Liver (tissue), 9 donors: ENCODE results near the gene IFIT1B. TPM values are rescaled to one million over a fixed set of nuclear protein-coding genes. Genes with fewer than 3 reads are reported as not detected.

Source experiments
- DNase-seq: peaks from one replicate; pipeline ENCODE4 v3.0.0-alpha.2; 2017; ENCODE audit warnings: low spot score
- H3K27ac ChIP-seq, 2 donors: one replicate each; pipeline ENCODE4 v1.7.0; 2013; ENCODE audit warnings: inconsistent platforms in 2 of 2, low read length in 2 of 2, control low read depth in 1 of 2, low read depth in 1 of 2, mild to moderate bottlenecking in 1 of 2
- H3K27me3 ChIP-seq, 4 donors: one replicate each; pipeline versions ENCODE4 v1.6.1 to v1.7.0; 2013; ENCODE audit warnings: low read length in 3 of 4, inconsistent platforms in 1 of 4, mild to moderate bottlenecking in 1 of 4, moderate library complexity in 1 of 4; ENCODE audit not compliant: control insufficient read depth in 4 of 4, insufficient read depth in 4 of 4
- H3K36me3 ChIP-seq, 4 donors: one replicate each; pipeline versions ENCODE4 v1.6.1 to v1.7.0; 2013; ENCODE audit warnings: low read length in 3 of 4, mild to moderate bottlenecking in 3 of 4, low read depth in 1 of 4, moderate library complexity in 1 of 4; ENCODE audit not compliant: control insufficient read depth in 4 of 4, insufficient read depth in 3 of 4
- H3K4me1 ChIP-seq, 4 donors: one replicate each; pipeline versions ENCODE4 v1.6.1 to v1.7.0; 2013; ENCODE audit warnings: low read length in 3 of 4, mild to moderate bottlenecking in 3 of 4, moderate library complexity in 1 of 4; ENCODE audit not compliant: control insufficient read depth in 4 of 4, insufficient read depth in 4 of 4
- H3K4me3 ChIP-seq, 3 donors: one replicate each; pipeline versions ENCODE4 v1.6.1 to v1.7.0; 2013; ENCODE audit warnings: low read length in 3 of 3, control low read depth in 1 of 3, low read depth in 1 of 3, mild to moderate bottlenecking in 1 of 3
- H3K9ac ChIP-seq, 2 donors: one replicate each; pipeline ENCODE4 v1.7.0; 2013; ENCODE audit warnings: low read length in 2 of 2, mild to moderate bottlenecking in 2 of 2, moderate library complexity in 2 of 2, control low read depth in 1 of 2, low read depth in 1 of 2
- H3K9me3 ChIP-seq, 4 donors: one replicate each; pipeline versions ENCODE4 v1.6.1 to v1.7.0; 2013; ENCODE audit warnings: low read length in 3 of 4; ENCODE audit not compliant: control insufficient read depth in 4 of 4
- ATF3 ChIP-seq: IDR thresholded peaks from 2 replicates; pipeline ENCODE4 v1.6.1; 2016; ENCODE audit warnings: antibody characterized with exemption
- EGR1 ChIP-seq, 2 donors: IDR thresholded peaks; 2 replicates each; pipeline ENCODE4 v1.6.1; 2016 to 2018; ENCODE audit warnings: antibody characterized with exemption in 2 of 2, low read depth in 2 of 2
- FOXA1 ChIP-seq: IDR thresholded peaks from 2 replicates; pipeline ENCODE4 v1.6.1; 2016; ENCODE audit warnings: antibody characterized with exemption
- FOXA2 ChIP-seq: IDR thresholded peaks from 2 replicates; pipeline ENCODE4 v1.6.1; 2016; ENCODE audit warnings: antibody characterized with exemption
- GABPA ChIP-seq, 2 donors: IDR thresholded peaks in 1 of 2; conservative IDR thresholded peaks in 1 of 2; 2 replicates each; pipeline ENCODE4 v1.6.1; 2016; ENCODE audit warnings: antibody characterized with exemption in 2 of 2, mild to moderate bottlenecking in 1 of 2, moderate library complexity in 1 of 2
- HNF4A ChIP-seq, 2 donors: conservative IDR thresholded peaks; 2 replicates each; pipeline ENCODE4 v1.6.1; 2016; ENCODE audit warnings: antibody characterized with exemption in 2 of 2, mild to moderate bottlenecking in 2 of 2
- HNF4G ChIP-seq: IDR thresholded peaks from 2 replicates; pipeline ENCODE4 v1.6.1; 2016; ENCODE audit warnings: antibody characterized with exemption
- MAX ChIP-seq: IDR thresholded peaks from 2 replicates; pipeline ENCODE4 v1.6.1; 2016; ENCODE audit warnings: antibody characterized with exemption
- RAD21 ChIP-seq, 2 donors: IDR thresholded peaks; 2 replicates each; pipeline ENCODE4 v1.6.1; 2016; ENCODE audit warnings: antibody characterized with exemption in 2 of 2, mild to moderate bottlenecking in 2 of 2
- REST ChIP-seq: IDR thresholded peaks from 2 replicates; pipeline ENCODE4 v1.6.1; 2016; ENCODE audit warnings: antibody characterized with exemption, mild to moderate bottlenecking
- RXRA ChIP-seq, 2 donors: IDR thresholded peaks; 2 replicates each; pipeline ENCODE4 v1.6.1; 2017 to 2018; ENCODE audit warnings: antibody characterized with exemption in 2 of 2, mild to moderate bottlenecking in 1 of 2
- TAF1 ChIP-seq: conservative IDR thresholded peaks from 2 replicates; pipeline ENCODE4 v1.6.1; 2016; ENCODE audit warnings: antibody characterized with exemption, mild to moderate bottlenecking
- YY1 ChIP-seq: IDR thresholded peaks from 2 replicates; pipeline ENCODE4 v1.6.1; 2016; ENCODE audit warnings: antibody characterized with exemption, mild to moderate bottlenecking
- ZBTB33 ChIP-seq: IDR thresholded peaks from 2 replicates; pipeline ENCODE4 v1.6.1; 2016; ENCODE audit warnings: antibody characterized with exemption
- WGBS: extraction: QIAGEN DNeasy Blood & Tissue Kit; methylation state at CpG from one replicate; pipeline ENCODE4 v1.1.7; 2013; 5-methylcytosine and 5-hydroxymethylcytosine counted together
- polyA plus RNA-seq, 2 donors: library from polyadenylated mRNA; stranded (reverse) in 1 of 2; unstranded in 1 of 2; fragments of 200-250 nt in 1 of 2; fragments of >200 nt in 1 of 2; fragmentation: Nextera tagmentation in 1 of 2; extraction: Ambion mirVana in 1 of 2; gene quantifications; one replicate each; pipeline versions ENCODE4 v1.2.1 to v1.2.3, GENCODE V29; 2013 to 2015
- total RNA-seq, 2 donors: library from RNA; depleted of rRNA; stranded (reverse); fragments of >200 nt; gene quantifications; one replicate each; pipeline ENCODE4 v1.2.3, GENCODE V29; 2014
- donor health status: healthy.
- donor health status: healthy.
- donor health status: healthy.
- donor health status: healthy.
- donor health status: healthy.

Gene IFIT1B
- total and polyA plus RNA-seq, 4 donors: 0.15 to 13.3 TPM; not detected in 2

GRCh38 chr10:89362929-89363328, 14.9 kb upstream of the IFIT1B start:
- no peak overlapping the region for H3K4me3 ChIP-seq
- H3K36me3 ChIP-seq: no peaks in the 10 kb centered on the region
- H3K4me1 ChIP-seq: peaks cover 0 to 6% (median 3%) of the 10 kb centered on the region in 4 donors
- no peak for DNase-seq
- H3K27me3 ChIP-seq: no peaks in the 10 kb centered on the region
- no peak overlapping the region for H3K9ac ChIP-seq
- TF ChIP-seq MAX (no peak), FOXA1 (no peak), HNF4G (no peak), TAF1 (no peak), RAD21 (IDR thresholded peaks at IDR 0.05) (no peak), EGR1 (IDR thresholded peaks at IDR 0.05; ENCODE audit: low read depth in 2 of 2) (no peak), ATF3 (no peak), RXRA (IDR thresholded peaks at IDR 0.05) (no peak), REST (no peak), ZBTB33 (no peak), GABPA (IDR thresholded peaks at IDR 0.05 in 1 of 2, conservative IDR thresholded peaks at IDR 0.05 in 1 of 2) (no peak), FOXA2 (no peak), HNF4A (conservative IDR thresholded peaks at IDR 0.05) (no peak), YY1 (no peak)
- H3K9me3 ChIP-seq: no peaks in the 10 kb centered on the region
- no peak overlapping the region for H3K27ac ChIP-seq

GRCh38 chr10:89363729-89364442, 14.0 kb upstream of the IFIT1B start:
- no peak overlapping the region for H3K27ac ChIP-seq

More at GRCh38 chr10:89363729-89364442, 14.0 kb upstream of the IFIT1B start:
- TF ChIP-seq RXRA (IDR thresholded peaks at IDR 0.05): no peak
- no peak for TF ChIP-seq RAD21 (IDR thresholded peaks at IDR 0.05)
- TF ChIP-seq ZBTB33: no peak
- no peak for TF ChIP-seq HNF4A (conservative IDR thresholded peaks at IDR 0.05)
- no peak for TF ChIP-seq YY1
- H3K4me1 ChIP-seq: peaks cover 0 to 15% (median 4%) of the 10 kb centered on the region in 4 donors
- no peaks in the 10 kb centered on the region for H3K27me3 ChIP-seq
- DNase-seq: no peak
- no peaks in the 10 kb centered on the region for H3K9me3 ChIP-seq
- H3K36me3 ChIP-seq: no peaks in the 10 kb centered on the region
- no peak overlapping the region for H3K9ac ChIP-seq
- no peak overlapping the region for H3K4me3 ChIP-seq
- WGBS: 87% methylated on average over 6 of the region's 6 CpGs
